ENCODE results near the gene USPL1.

The USPL1 gene

GRCh38 chr13:30698488-30699005, 80.8 kb downstream of the USPL1 start:
- no peak for DNase-seq

GRCh38 chr13:30700364-30700763, 82.6 kb downstream of the USPL1 start:
- no peak for DNase-seq

GRCh38 chr13:30702006-30702405, 84.3 kb downstream of the USPL1 start:
- DNase-seq = no peak

- DNase-seq = no peak
These were observed 86.9 kb downstream of the USPL1 start for GRCh38 chr13:30704596-30704995.

DNA sequence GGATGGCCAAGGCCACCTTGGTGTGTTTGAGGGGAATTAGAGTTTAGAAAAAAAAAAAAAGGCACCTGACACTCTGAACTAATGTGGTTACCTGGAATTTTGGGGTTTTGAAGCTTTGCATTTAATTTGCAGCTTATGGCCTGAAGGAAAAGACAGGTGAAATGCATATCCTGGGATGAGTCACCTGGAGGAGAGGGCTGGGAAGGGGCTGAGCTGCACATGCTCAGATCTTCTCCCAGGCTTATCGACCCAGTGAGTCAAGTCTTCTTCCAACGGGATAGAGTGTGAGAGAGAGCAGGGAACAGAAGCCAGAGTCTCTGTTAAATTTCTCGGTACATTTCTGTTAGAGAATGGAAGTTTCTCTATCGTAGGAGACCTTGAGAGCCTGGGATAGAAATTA, 88.0 kb downstream of the USPL1 start:
- no peak for DNase-seq

GRCh38 chr13:30708541-30708940, 90.8 kb downstream of the USPL1 start:
- no peak for DNase-seq

Measured in SIG-M5 (cell line).